IPS-18c (cell line): ENCODE measurements around the gene RADIL.
"Not testable (repeated sequence)": the region's sequence is repeated elsewhere in the genome, so short reads cannot be mapped to it uniquely, and the experiment has no call there.

Experiments
- H3K4me3 ChIP-seq: 2 replicates; pipeline ENCODE4 v1.7.0; 2013; ENCODE audit warnings: low read depth, mild to moderate bottlenecking, low read length, moderate library complexity; ENCODE audit not compliant: insufficient read depth
- H3K9me3 ChIP-seq: one replicate; pipeline ENCODE4 v1.6.1; 2013; ENCODE audit warnings: mild to moderate bottlenecking, low read length, moderate library complexity; ENCODE audit not compliant: control insufficient read depth, insufficient read depth

RADIL gene

DNA sequence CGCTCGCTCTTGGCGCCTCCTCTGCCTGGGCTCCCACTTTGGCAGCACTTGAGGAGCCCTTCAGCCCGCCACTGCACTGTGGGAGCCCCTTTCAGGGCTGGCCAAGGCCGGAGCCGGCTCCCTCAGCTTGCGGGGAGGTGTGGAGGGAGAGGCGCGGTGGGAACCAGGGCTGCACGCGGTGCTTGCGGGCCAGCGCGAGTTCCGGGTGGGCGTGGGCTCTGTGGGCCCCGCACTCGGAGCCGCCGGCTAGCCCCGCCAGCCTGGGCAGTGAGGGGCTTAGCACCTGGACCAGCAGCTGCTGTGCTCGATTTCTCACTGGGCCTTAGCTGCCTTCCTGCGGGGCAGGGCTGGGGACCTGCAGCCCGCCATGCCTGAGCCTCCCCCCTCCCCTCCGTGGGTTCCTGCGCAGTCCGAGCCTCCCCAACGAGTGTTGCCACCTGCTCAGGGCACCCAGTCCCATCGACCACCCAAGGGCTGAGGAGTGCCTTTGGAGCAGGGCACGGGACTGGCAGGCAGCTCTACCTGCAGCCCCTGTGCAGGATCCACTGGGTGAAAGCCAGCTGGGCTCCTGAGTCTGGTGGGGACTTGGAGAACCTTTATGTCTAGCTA, 90.0 kb downstream of the RADIL start:
- H3K9me3 ChIP-seq, H3K4me3 ChIP-seq: not testable (repeated sequence)

- Histone ChIP-seq H3K4me3 (peak overlapping the region; percentile 57), H3K9me3 (no peaks in the 10 kb centered on the region)
These were observed 90.9 kb downstream of the RADIL start for GRCh38 chr7:4792537-4793126.

- H3K9me3 ChIP-seq, result no peaks in the 10 kb centered on the region
- peak overlapping the region; percentile 57 for H3K4me3 ChIP-seq
These were observed 91.6 kb downstream of the RADIL start for GRCh38 chr7:4791738-4792536.

GRCh38 chr7:4791101-4791737, 92.3 kb downstream of the RADIL start:
- no peaks in the 10 kb centered on the region for H3K9me3 ChIP-seq
- no peak overlapping the region for H3K4me3 ChIP-seq

DNA sequence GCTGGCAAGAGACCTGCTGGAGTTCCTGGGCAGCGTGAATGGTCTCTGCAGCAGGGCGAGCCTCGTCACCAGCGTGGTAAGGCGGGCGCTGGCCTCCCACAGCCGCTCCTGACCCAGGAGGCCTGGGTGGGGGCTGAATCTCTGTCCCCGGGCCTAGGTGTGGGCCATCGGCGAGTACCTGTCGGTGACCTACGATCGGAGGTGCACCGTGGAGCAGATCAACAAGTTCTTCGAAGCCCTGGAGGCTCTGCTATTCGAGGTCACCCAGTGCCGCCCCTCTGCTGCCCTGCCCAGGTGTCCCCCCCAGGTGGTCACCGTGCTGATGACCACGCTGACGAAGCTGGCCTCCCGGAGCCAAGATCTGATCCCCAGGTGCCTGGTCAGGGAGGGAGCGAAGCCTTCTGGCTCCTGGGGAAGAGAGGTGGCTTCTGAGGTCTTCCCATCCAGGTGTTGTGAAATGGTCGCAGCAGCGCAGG, 93.0 kb downstream of the RADIL start:
- Histone ChIP-seq H3K4me3 (no peak overlapping the region), H3K9me3 (no peaks in the 10 kb centered on the region)

- no peak overlapping the region for H3K4me3 ChIP-seq
- no peaks in the 10 kb centered on the region for H3K9me3 ChIP-seq
These were observed 93.4 kb downstream of the RADIL start for GRCh38 chr7:4790078-4790465.

DNA sequence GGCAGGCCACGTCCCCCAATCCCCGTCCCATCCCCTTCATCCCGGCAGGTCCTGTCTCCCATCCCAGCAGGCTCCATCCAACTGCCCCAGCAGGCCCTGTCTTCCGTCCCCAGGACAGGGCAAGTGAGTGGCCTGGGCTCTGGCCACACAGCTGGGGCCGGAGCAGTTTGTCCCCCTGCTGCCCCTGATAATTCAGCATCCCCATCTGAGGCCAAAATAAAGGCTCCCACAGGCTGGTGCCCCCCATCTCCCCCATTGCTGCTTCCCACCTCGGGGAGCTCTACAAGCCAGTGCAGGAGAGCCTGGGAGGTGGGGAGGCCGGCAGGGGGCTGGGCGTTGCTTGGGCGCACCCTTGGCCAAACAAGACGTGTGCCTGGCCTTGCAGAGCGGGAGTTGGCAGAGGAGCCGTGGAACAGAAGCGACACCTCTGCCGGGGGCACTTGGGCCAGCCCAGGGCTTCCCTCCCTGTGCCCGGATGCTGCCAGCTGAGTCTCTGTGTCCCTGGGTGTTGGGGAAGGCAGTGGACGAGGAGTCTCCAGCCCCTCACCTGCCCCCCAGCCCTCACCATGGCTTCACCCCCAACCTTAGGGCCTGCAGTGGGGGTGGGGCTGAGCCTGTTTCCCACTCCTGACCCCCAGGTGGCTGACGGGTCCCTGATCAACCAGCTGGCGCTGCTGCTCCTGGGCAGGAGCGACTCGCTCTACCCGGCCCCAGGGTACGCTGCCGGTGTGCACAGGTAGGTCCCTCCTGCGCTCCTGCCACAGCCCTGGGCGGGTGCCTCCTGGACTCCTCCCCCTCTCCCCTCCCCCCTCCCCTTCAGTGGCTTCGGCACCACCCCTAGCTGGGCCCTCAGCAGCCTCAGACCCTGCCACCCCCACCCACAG, 94.1 kb downstream of the RADIL start:
- H3K4me3 ChIP-seq, result no peak overlapping the region
- no peaks in the 10 kb centered on the region for H3K9me3 ChIP-seq

DNA sequence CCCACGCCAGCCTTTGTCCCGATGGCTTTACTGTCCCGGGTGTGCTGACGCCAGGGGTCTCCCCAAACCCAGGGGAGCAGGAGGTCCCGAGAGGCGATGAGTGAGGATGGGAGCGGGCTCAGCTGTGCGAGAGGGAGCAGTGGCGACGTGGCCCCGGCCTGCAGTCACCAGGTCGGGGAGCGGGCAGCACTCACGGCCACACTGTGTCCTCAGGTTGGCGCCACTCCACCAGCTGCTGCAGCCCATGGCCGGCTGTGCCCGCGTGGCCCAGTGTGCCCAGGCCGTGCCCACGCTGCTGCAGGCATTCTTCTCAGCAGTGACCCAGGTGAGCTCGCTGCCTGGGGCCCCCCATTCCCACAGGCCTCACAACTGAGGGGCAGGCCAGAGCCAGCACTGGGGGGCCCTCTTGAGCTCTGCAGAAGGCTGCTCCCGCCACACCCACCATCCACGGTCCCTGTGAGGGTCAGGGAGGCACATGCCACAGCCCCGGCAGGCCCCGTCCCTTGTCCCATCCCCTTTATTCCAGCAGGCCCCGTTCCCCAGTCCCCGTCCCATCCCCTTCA, 94.8 kb downstream of the RADIL start:
- no peaks in the 10 kb centered on the region for H3K9me3 ChIP-seq
- H3K4me3 ChIP-seq, result no peak overlapping the region

DNA sequence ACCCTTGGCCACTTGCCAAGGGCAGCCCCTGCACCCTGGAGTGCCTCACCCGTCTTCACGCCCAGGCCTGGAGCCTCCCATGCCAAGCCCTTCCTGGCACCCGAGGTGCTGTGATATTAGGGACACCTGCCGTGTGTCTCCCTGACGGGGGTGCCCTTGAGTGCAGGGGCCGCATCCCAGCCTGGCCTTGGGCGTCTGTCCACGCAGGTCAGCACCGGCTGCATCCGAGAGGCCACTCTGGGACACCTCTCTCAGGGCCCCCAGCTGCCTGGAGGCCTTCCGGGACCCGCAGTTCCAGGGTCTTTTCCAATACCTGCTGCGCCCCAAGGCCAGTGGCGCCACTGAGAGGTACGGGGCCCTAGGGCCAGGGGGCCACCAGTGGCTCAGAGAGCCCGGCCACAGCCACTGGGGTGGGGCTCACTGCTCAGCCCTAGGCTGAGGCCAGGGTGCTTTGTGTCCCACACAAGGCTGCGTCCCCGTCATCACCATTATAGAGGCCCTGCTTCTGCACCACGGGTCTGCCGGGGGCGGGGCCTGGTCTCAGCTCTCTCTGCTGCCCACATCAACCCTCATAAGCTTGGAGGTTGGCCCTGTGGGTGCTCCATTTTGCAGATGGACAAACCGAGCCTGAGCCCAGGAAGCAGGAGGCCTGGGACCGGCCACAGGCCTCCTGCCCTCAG, 95.4 kb downstream of the RADIL start:
- no peak overlapping the region for H3K4me3 ChIP-seq
- H3K9me3 ChIP-seq, result no peaks in the 10 kb centered on the region

GRCh38 chr7:4787541-4787940, 96.0 kb downstream of the RADIL start:
- H3K9me3 ChIP-seq, result no peaks in the 10 kb centered on the region
- no peak overlapping the region for H3K4me3 ChIP-seq

DNA sequence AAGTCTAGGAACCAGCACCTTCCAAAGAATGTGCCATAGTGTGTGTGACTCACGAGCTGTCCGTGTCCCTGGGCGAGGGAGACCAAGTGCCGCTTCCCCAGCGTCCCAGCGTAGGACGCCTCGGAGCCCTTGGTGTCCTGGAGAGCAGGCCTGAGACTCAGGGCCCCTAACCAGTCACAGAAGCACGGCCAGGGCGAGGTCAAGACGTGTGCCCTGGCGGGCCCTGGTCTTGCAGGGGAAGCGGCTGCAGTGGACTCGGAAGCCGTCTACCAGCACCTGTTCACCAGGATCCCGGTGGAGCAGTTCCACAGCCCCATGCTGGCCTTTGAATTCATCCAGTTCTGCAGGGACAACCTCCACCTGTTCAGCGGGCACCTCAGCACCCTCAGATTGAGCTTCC, 97.5 kb downstream of the RADIL start:
- no peaks in the 10 kb centered on the region for H3K9me3 ChIP-seq
- no peak overlapping the region for H3K4me3 ChIP-seq

GRCh38 chr7:4785371-4785770, 98.1 kb downstream of the RADIL start:
- Histone ChIP-seq H3K4me3 (no peak overlapping the region), H3K9me3 (no peaks in the 10 kb centered on the region)

GRCh38 chr7:4784799-4785198, 98.7 kb downstream of the RADIL start:
- H3K9me3 ChIP-seq, result no peaks in the 10 kb centered on the region
- no peak overlapping the region for H3K4me3 ChIP-seq

- H3K9me3 ChIP-seq, result no peaks in the 10 kb centered on the region
- no peak overlapping the region for H3K4me3 ChIP-seq
These were observed 99.7 kb downstream of the RADIL start for GRCh38 chr7:4783762-4784351.

GRCh38 chr7:4783292-4783652, 100.2 kb downstream of the RADIL start:
- H3K9me3 ChIP-seq, result no peaks in the 10 kb centered on the region
- no peak overlapping the region for H3K4me3 ChIP-seq
